Left lung (tissue), 10 donors: ENCODE measurements around the gene NEMP1. TPM values are rescaled to one million over a fixed set of nuclear protein-coding genes. Genes with fewer than 3 reads are reported as not detected.

ENCODE experiments used
- ATAC-seq: fragments of 200-7000 bp; cut with Tn5 transposase; one replicate; pipeline ENCODE4 v1.9.1; 2020; ENCODE audit warnings: moderate library complexity
- DNase-seq, 4 donors: peaks; one replicate each; pipeline ENCODE4 v3.0.0-alpha.2; 2013 to 2020
- H3K27ac ChIP-seq, 2 donors: fragments of 200-600 bp; sonication (generic) in 1 of 2; one replicate each; pipeline versions ENCODE4 v1.5.0 to v1.8.0; 2020 to 2021
- H3K27me3 ChIP-seq, 2 donors: fragments of 200-600 bp; sonication (generic) in 1 of 2; one replicate each; pipeline versions ENCODE4 v1.5.0 to v1.8.0; 2020 to 2021
- H3K36me3 ChIP-seq, 2 donors: fragments of 200-600 bp; sonication (generic) in 1 of 2; one replicate each; pipeline versions ENCODE4 v1.5.0 to v1.8.0; 2020 to 2021
- H3K4me1 ChIP-seq, 2 donors: fragments of 200-600 bp; one replicate each; pipeline ENCODE4 v1.8.0; 2021
- H3K4me3 ChIP-seq, 2 donors: fragments of 200-600 bp; sonication (generic) in 1 of 2; one replicate each; pipeline versions ENCODE4 v1.5.0 to v1.8.0; 2020 to 2021; ENCODE audit warnings: mild to moderate bottlenecking in 1 of 2
- H3K9me3 ChIP-seq, 2 donors: fragments of 200-600 bp; sonication (generic) in 1 of 2; one replicate each; pipeline versions ENCODE4 v1.5.0 to v1.8.0; 2020 to 2021
- intact Hi-C, 2 donors: fragments of 100-400 bp; cut with DNase I; formaldehyde crosslinking; loops; one replicate each; pipeline versions ENCODE4 v1.11.2 to v1.14.2; 2022
- polyA plus RNA-seq, 6 donors: library from polyadenylated mRNA; unstranded; fragments of 120-200 nt; gene quantifications; one replicate each; pipeline ENCODE4 v1.2.1, GENCODE V29; 2013; ENCODE audit not compliant: insufficient read length in 6 of 6
- total RNA-seq, 2 donors: library from RNA; stranded (reverse); fragmentation: NEBNext Ultra II Directional; extraction: Animal tissue kit (Norgen Biotek cat#: 25700); gene quantifications; one replicate each; pipeline ENCODE4 v1.2.1, GENCODE V29; 2021
- TF ChIP-seq, protein P1 (sequence below), 2 donors: fragments of 200-600 bp; sonication (generic) in 1 of 2; IDR thresholded peaks; one replicate each; pipeline versions ENCODE4 v1.5.0 to v1.8.0; 2021; ENCODE audit warnings: antibody characterized with exemption in 2 of 2
- donor health status: DM: no; HTN: yes; CAD: no.
- donor health status: DM: no; HTN: no; CAD: no.

Gene NEMP1
- total and polyA plus RNA-seq, 8 donors, result 16.4 to 29.2 (median 26.6) TPM

DNA sequence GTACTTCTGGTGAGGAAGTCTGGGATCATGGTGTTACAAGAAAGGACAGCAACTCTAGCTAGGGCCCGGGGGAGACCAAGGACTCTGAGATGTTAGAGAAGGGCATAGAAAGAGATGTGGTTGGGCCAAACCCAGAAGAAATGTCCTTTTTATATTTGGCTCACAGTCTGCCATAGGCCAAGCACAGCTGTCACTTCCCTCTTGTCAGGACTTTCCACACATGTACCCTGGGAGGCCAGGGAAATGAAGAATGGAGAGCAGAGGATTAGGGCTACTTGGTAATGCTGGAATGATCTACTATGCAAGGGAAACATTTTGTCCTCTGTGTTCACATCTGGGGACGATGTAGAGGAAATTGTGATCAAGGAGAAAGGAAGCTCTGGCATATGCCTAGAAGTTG lies 37.8 kb downstream of the NEMP1 start:
- Histone ChIP-seq H3K4me1 (no peaks in the 10 kb centered on the region), H3K4me3 (no peak overlapping the region), H3K27me3 (peaks cover 0 to 6% of the 10 kb centered on the region in 2 donors), H3K36me3 (no peaks in the 10 kb centered on the region), H3K27ac (no peak overlapping the region), H3K9me3 (no peaks in the 10 kb centered on the region)
- intact Hi-C loops, result no loop called here
- ATAC-seq (no peak), DNase-seq (no peak)
- TF ChIP-seq, protein P1, sequence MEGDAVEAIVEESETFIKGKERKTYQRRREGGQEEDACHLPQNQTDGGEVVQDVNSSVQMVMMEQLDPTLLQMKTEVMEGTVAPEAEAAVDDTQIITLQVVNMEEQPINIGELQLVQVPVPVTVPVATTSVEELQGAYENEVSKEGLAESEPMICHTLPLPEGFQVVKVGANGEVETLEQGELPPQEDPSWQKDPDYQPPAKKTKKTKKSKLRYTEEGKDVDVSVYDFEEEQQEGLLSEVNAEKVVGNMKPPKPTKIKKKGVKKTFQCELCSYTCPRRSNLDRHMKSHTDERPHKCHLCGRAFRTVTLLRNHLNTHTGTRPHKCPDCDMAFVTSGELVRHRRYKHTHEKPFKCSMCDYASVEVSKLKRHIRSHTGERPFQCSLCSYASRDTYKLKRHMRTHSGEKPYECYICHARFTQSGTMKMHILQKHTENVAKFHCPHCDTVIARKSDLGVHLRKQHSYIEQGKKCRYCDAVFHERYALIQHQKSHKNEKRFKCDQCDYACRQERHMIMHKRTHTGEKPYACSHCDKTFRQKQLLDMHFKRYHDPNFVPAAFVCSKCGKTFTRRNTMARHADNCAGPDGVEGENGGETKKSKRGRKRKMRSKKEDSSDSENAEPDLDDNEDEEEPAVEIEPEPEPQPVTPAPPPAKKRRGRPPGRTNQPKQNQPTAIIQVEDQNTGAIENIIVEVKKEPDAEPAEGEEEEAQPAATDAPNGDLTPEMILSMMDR (IDR thresholded peaks at IDR 0.05), result no peak

DNA sequence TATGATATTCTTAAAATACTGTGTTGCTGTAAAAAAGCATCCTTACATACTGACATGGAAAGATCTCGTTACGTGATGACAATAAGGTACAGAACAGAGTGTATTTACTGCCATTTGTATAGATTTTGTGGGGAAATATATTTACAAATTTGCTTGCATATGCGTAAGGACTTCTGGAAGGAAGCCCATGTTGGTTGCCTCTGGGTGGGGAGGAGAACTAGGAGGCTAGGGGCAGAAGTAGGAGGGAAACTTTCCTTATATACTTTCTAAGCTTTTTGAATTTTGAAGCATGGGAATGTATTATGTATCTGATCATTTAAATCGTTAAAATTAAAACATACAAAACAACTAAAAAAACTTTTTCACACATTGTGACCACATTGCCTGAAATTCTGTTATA lies 38.4 kb downstream of the NEMP1 start:
- intact Hi-C loops, result no loop called here
- DNase-seq, result no peak
- Histone ChIP-seq H3K27ac (no peak overlapping the region), H3K36me3 (no peaks in the 10 kb centered on the region), H3K9me3 (no peaks in the 10 kb centered on the region), H3K4me1 (no peaks in the 10 kb centered on the region), H3K4me3 (no peak overlapping the region), H3K27me3 (peaks cover 0 to 1% of the 10 kb centered on the region in 2 donors)
- TF ChIP-seq, protein P1 (IDR thresholded peaks at IDR 0.05), result no peak
- ATAC-seq, result no peak

DNA sequence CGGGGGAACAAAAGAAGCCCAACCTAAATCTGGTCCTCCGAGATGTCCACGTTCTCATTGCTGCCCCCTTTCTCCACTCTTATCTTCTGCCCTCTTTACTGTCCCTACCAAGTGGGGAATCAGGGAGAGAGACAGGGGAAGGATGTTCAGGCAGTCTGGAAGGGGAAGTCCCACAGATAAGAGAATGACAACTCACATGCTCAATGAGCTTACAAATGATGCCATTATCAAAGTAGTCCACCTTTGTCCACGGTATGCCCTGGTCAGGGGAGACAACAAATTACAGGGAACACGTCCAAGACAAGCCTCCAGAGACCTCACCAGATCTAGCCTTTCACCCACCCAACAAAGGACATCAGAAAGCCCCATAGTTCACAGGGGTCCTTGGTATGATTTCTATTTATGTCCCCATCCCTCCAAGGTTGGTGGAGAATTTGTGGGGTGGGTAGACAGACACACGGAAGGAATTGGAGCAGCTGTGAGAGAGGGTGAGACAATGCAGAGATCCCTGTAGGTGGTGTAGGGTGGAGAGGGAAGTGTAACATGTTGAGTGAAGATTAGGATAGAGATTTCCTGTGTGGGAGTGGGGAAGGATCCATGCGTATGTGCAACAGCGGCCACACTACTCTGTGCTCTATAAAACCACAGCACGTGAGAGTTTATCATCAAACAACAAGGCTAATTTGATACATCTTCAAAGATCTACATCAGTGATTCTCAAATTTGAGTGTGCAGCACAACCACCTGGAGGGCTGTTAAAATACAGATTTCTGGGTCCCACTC lies 39.4 kb downstream of the NEMP1 start:
- no peak overlapping the region for H3K27ac ChIP-seq
- no peaks in the 10 kb centered on the region for H3K27me3 ChIP-seq
- no peak for ATAC-seq
- H3K9me3 ChIP-seq, result no peaks in the 10 kb centered on the region
- no peak overlapping the region for H3K4me3 ChIP-seq
- intact Hi-C loops, result no loop called here
- TF ChIP-seq, protein P1 (IDR thresholded peaks at IDR 0.05), result no peak
- H3K4me1 ChIP-seq, result no peaks in the 10 kb centered on the region
- no peaks in the 10 kb centered on the region for H3K36me3 ChIP-seq
- DNase-seq, result no peak

DNA sequence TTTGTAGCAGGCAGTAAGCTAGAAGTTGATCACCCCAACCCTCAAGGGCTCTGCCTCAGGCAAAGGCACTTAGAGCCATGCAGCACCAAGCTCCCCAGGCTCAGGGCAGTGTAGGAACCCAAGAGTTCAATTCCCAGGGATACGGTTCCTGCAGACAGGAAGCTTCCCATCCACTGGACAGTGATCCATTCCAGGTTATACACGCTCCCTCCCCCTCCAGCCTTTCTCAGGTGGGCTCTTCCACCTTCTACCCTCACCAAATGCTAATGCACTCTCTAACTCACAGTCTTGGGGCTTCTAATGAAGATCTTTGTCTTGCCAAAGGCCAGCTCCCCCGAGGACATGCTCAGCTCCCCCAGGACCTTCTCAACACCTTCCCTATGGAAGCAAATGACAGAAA lies 41.3 kb downstream of the NEMP1 start:
- Histone ChIP-seq H3K9me3 (no peaks in the 10 kb centered on the region), H3K27me3 (no peaks in the 10 kb centered on the region), H3K36me3 (no peaks in the 10 kb centered on the region), H3K4me3 (no peak overlapping the region), H3K4me1 (no peaks in the 10 kb centered on the region), H3K27ac (no peak overlapping the region)
- TF ChIP-seq, protein P1 (IDR thresholded peaks at IDR 0.05), result no peak
- ATAC-seq (no peak), DNase-seq (no peak)
- intact Hi-C loops, result no loop called here

DNA sequence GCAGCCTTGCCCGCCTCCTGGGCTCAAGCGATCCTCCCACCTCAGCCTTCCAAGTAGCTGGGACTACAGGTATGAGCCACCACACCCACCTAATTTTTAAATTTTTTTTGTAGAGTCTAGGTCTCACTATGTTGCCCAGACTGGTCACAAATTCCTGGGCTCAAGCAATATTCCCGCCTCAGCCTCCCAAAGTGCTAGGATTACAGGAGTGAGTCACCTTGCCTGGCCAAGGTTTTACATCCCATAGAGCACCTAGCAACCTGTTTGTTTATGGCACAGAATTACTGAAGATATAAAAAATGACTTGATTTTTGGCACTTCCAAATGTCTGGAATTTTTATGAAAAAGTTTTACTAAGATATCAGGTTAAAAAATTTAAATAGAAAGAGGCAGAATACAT lies 45.2 kb downstream of the NEMP1 start:
- H3K9me3 ChIP-seq, result no peaks in the 10 kb centered on the region
- ATAC-seq (no peak), DNase-seq (no peak)
- TF ChIP-seq, protein P1 (IDR thresholded peaks at IDR 0.05), result no peak
- no peaks in the 10 kb centered on the region for H3K27me3 ChIP-seq
- peaks cover 0 to 4% of the 10 kb centered on the region in 2 donors for H3K4me1 ChIP-seq
- no peak overlapping the region for H3K27ac ChIP-seq
- no peaks in the 10 kb centered on the region for H3K36me3 ChIP-seq
- H3K4me3 ChIP-seq, result no peak overlapping the region
- intact Hi-C loops, result no loop called here
